Endothelial cell of hepatic sinusoid (primary cell): ENCODE data around the gene COL18A1.
"Not testable (repeated sequence)": the region's sequence is repeated elsewhere in the genome, so short reads cannot be mapped to it uniquely, and the experiment has no call there.

Source experiments
- in situ Hi-C: cut with HindIII; loops from 2 replicates; pipeline ENCODE4 v1.10.0; 2017; ENCODE audit warnings: low sequenced_read_pairs

The COL18A1 gene

DNA sequence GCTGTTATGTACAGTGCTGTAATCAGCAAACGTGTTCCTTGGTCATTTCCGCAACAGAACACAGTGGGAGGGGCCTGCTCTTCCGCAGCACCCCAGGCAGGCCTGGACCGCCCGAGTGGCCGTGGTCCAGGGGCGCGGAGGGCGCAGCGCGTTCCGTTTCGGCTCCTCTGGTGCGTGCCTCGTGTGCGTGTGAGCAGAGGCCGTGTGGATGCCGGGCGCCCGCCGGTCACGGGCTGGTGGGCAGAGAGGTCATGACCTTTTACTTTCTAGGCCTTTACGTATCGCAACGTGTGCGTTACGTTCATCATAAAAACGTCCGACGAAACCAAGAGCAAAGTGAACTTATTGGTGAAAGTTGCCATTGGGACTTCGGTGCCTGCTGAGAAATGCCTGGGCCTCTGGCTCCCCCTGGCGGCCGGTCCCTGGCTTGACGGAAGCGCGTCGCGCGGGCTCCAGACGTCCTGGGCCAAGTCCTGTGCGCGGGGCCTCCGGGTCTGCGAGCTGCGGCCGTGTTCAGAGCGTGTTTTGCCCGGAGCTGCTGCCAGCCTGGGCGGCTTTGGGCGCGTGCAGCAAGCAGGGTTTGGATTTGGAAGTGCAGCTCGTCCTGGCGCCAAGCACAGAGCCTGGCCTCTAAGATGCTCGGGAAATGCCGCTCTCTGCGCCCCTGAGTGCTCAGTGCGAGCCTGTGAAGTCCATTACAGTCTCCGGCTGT is 34.4 kb downstream of the COL18A1 start:
- in situ Hi-C loops, result no loop called here

- in situ Hi-C loops, result no loop called here
Measured at GRCh38 chr21:45439901-45440461, 35.0 kb downstream of the COL18A1 start.

DNA sequence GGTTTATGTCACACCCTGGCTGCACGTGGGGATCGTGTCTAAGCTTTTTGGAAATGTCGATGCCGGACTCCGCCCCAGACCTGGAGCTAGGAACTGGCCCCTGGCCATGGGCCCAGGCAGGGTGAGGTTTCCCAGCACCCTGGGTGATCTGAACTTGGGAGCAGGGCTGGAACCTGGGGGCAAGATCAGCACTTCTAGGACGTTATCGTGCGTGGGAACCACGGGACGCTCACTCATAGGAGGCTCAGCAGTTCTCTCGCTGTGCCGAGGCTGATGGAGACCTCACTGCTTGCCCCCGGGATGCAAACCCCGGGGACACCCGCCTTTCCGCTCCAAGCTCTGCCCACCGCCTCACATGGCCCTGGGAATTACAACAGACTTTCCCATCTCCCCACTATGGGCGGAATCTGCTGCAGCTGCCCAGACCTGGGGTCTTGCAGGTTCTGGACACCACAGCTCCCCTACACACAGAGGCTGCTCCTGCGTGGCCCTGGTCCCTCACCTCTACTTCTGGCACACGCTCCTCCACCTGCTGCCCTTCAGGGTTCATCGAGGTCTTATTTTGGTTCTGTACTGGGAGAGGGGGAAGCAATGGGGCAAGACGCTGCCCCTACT is 35.9 kb downstream of the COL18A1 start:
- in situ Hi-C loops, result no loop called here

GRCh38 chr21:45441431-45442255 is 36.7 kb downstream of the COL18A1 start:
- in situ Hi-C loops, result no loop called here

DNA sequence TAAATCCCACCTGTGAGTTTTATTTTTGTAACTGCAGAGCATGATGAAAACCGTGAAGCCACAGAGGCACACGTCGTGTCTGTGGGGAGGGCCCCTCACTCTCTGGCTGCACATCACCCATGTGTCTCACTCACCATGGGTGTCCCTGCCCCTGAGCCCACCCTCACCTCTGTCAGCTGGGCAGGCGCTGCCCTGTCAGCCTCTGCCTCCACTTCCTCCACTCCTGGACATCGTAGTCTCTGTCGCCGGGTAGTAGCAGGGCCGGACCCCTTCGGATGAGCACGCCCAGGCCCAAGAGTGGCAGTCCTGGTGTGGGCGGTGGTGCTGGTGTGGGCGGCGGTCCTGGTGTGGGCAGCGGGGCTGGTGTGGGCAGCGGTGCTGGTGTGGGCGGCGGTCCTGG is 37.3 kb downstream of the COL18A1 start:
- in situ Hi-C loops, result no loop called here

GRCh38 chr21:45442686-45443594 is 38.0 kb downstream of the COL18A1 start:
- in situ Hi-C loops, result not testable (repeated sequence)

GRCh38 chr21:45443595-45444181 is 38.7 kb downstream of the COL18A1 start:
- in situ Hi-C loops, result no loop called here

DNA sequence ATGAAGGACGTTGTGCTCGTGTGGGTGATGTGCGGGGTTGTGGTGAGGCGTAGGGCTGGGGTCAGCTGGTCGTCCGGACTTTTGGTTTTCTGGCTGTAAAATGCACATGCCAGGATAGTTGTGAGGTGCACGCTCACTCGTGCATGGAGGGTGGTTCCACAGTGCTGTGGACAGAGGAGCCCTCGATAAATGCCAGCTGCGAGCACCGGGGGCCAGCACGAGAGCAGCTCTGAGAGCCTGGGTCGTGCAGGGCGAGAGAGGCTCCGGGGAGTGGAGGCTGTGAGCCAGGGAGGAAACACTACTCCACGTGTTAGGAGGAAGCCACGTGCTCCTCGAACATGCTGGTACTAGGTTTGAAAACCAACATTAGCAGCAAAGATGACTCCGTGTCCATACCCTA is 39.4 kb downstream of the COL18A1 start:
- in situ Hi-C loops, result no loop called here

DNA sequence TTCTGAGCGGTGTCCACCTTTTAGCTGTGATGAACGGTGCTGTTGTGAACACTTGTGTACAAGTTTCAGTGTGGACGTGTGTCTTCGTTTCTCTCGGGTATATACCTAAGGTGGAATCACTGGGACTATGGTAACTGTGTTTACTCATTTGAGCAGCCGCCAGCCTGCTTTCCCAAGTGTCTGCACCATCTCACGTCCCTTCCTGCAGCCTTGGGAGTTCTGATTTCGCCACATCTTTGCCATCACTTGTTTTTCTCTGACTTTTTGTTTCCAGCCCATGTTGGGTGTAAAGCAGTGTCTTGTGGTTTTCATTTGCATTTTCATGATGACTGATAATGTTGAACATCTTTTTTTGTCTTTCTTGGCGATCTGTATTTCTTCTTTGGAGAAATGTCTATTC is 40.4 kb downstream of the COL18A1 start:
- in situ Hi-C loops, result no loop called here

- in situ Hi-C loops, result no loop called here
Measured at GRCh38 chr21:45447821-45448220, 42.9 kb downstream of the COL18A1 start.

GRCh38 chr21:45448283-45448809 is 43.4 kb downstream of the COL18A1 start:
- in situ Hi-C loops, result no loop called here

GRCh38 chr21:45448810-45449657 is 44.1 kb downstream of the COL18A1 start:
- in situ Hi-C loops, result no loop called here

DNA sequence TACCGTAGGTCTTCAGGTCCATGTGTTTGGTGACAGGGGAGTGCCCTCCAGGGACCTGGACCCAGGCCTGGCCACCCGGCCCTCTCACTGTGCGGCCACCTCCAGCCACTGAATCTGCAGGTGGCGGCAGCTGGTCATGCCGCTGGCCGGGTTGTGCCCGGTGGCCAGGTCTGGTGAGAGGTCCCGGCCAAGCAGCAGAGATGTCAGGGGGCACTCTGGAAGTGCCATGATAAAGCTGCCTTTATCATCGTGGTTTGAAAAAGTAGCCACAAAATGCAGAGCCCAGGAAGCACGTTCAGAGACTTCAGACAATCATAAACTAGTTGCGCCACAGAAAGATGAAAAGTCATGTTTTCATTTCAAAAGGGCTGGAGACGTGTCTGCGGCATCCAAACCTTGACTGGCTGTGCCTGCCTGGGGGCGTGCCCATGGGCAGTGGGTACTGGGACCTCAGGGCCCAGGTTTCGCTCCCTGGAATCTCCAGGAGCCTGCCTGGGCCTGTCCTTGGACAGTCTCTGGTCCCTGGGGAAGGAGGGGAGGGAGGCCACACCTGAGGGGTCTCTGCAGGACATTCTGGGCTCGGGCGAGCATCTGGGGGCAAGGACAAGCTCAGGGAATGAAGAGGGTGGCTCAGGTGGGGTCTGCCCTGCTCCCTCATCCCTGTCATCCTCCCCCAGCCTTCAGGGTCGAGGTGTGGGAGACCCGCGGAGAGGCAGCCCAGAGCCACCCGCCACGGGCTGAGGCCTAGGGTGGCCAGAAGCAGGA is 44.9 kb downstream of the COL18A1 start:
- in situ Hi-C loops, result no loop called here

DNA sequence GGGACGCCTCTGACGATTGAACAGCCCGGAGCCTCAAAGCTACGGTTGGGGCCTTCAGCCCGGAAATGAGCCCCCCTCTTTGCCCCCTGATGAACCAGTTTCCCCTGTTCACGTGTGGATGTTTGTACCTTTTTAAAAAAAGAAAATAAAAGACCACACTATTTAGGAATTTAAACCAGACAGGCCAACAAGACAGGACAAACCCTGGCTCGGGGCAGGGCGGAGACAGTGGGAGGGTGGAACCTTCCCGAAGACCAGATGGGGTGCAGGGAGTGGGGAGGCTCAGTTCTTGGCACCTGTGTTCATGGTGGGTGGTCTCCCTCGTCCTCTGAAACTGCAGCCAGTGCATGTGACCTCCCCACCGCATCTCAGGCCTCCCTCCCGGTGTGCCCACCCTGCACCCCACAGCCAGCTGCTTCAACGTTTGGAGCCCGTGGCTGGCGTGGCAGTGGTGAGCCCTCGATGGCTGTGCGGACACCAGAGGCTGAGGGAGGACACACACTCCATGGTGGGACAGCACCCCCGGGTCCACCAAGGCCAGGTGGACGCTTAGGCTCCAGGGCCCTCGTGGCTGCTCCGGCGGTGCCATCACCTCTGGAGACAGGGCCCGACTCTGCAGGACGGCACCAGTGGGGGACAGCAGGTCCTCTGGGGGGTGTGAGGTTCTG is 45.6 kb downstream of the COL18A1 start:
- in situ Hi-C loops, result no loop called here

DNA sequence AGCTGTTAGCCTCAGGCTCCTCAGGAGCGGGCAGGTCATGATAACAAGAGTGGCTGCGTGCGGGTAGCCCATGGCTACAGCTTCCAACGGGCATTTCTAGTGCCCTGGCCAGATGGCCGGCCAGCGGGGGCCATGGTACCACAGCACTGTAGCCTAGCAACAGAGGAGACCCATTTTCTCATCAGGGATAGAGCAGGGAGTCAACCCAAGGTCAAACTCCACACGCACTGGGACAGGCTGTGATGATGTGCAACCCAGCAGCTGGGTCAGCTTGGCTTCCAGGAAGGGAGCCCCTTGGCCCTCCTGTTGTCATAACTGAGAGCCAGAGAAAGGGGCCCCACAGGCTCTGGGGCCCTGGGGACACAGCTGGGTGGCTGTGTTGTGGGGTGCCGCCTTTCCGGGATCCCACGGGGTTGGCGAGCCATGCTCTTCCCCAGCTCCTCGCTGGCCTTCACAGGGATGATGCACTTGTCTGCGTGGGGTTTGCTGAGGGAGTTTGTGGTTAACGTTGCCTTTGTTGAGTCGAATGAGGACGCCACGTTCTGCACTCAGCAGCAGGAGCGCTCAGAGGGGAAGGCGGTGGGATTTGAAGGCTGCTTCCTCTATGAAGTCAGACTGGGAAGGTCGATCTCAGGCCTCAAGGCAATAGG is 46.3 kb downstream of the COL18A1 start:
- in situ Hi-C loops, result no loop called here

- in situ Hi-C loops, result no loop called here
Measured at GRCh38 chr21:45451771-45452182, 46.8 kb downstream of the COL18A1 start.

- in situ Hi-C loops, result no loop called here
Measured at GRCh38 chr21:45452696-45453307, 47.8 kb downstream of the COL18A1 start.
